Keratinocyte (primary cell): ENCODE results near the gene BTNL8.

Experiments
- CTCF ChIP-seq, 3 experiments: IDR thresholded peaks in 1 of 3; conservative IDR thresholded peaks in 1 of 3; optimal IDR thresholded peaks in 1 of 3; 2 replicates in 2 of 3; 3 replicates in 1 of 3; pipeline versions ENCODE3 to v1.5.1; 2011; ENCODE audit warnings: low read length in 3 of 3, mild to moderate bottlenecking in 3 of 3, moderate library complexity in 2 of 3, control low read depth in 1 of 3, inconsistent platforms in 1 of 3; ENCODE audit not compliant: insufficient read depth in 2 of 3; ENCODE audit errors: extremely low read depth in 1 of 3
- EZH2 ChIP-seq: IDR thresholded peaks from one replicate; pipeline ENCODE4 v1.6.1; 2012; ENCODE audit warnings: inconsistent platforms, mild to moderate bottlenecking, low read length, moderate library complexity

- no peak for TF ChIP-seq CTCF (optimal IDR thresholded peaks at IDR 0.05 in 1 of 3, IDR thresholded peaks at IDR 0.05 in 1 of 3, conservative IDR thresholded peaks at IDR 0.05 in 1 of 3; ENCODE audit: extremely low read depth in 1 of 3, insufficient read depth in 2 of 3, low read length in 3 of 3)
- TF ChIP-seq EZH2: no peak
These were observed 25.1 kb upstream of the BTNL8 start for GRCh38 chr5:180873615-180874520.
